Pancreas (tissue), 10 donors: ENCODE measurements around the gene MACROD2. TPM values are rescaled to one million over a fixed set of nuclear protein-coding genes. Genes with fewer than 3 reads are reported as not detected.

Experiments used
- ATAC-seq, 4 donors: fragments of 200-7000 bp; cut with Tn5 transposase; one replicate each; pipeline versions ENCODE4 v1.8.0 to v1.9.1; 2020; ENCODE audit warnings: mild to moderate bottlenecking in 4 of 4, moderate library complexity in 4 of 4
- DNase-seq, 6 donors: peaks; one replicate each; pipeline ENCODE4 v3.0.0-alpha.2; 2020
- FAIRE-seq: peaks from 2 replicates; lab custom pipeline; 2012; peaks lifted over from hg19 to GRCh38; lab: Jason Lieb, UNC
- H3K27ac ChIP-seq, 4 donors: fragments of 200-600 bp; sonication (generic); 1 replicate in 3 of 4; 2 replicates in 1 of 4; pipeline versions ENCODE4 v1.5.0 to v1.8.0; 2020
- H3K27me3 ChIP-seq, 4 donors: fragments of 200-600 bp; one replicate each; pipeline ENCODE4 v1.8.0; 2021
- H3K36me3 ChIP-seq, 3 donors: fragments of 200-600 bp; sonication (generic) in 1 of 3; one replicate each; pipeline versions ENCODE4 v1.5.0 to v1.8.0; 2020 to 2021
- H3K4me1 ChIP-seq, 3 donors: fragments of 200-600 bp; one replicate each; pipeline ENCODE4 v1.8.0; 2021
- H3K4me3 ChIP-seq, 4 donors: fragments of 200-600 bp; sonication (generic) in 2 of 4; one replicate each; pipeline versions ENCODE4 v1.5.0 to v1.8.0; 2020 to 2021
- H3K9me3 ChIP-seq, 4 donors: fragments of 200-600 bp; one replicate each; pipeline ENCODE4 v1.8.0; 2021
- CTCF ChIP-seq, 4 donors: fragments of 200-600 bp; sonication (generic) in 3 of 4; IDR thresholded peaks; one replicate each; pipeline versions ENCODE4 v1.5.0 to v1.8.0; 2021; ENCODE audit warnings: antibody characterized with exemption in 4 of 4
- WGBS, 2 donors: extraction: QIAGEN DNeasy Blood & Tissue Kit; methylation state at CpG; one replicate each; pipeline ENCODE4 v1.1.7; 2013; 5-methylcytosine and 5-hydroxymethylcytosine counted together
- intact Hi-C, 3 donors: fragments of 100-400 bp; cut with DNase I; formaldehyde crosslinking; loops; one replicate each; pipeline versions ENCODE4 v1.11.1 to v1.14.2; 2022
- polyA plus RNA-seq, 2 donors: library from polyadenylated mRNA; stranded (reverse); fragments of 200-250 nt; gene quantifications; one replicate each; pipeline ENCODE4 v1.2.3, GENCODE V29; 2013
- total RNA-seq, 6 donors: library from RNA; stranded (reverse); fragmentation: NEBNext Ultra II Directional in 4 of 6; extraction: Animal tissue kit (Norgen Biotek cat#: 25700) in 4 of 6; gene quantifications; one replicate each; pipeline versions ENCODE4 v1.2.1 to v1.2.4, GENCODE V29; 2021 to 2023
- donor health status: healthy with polysubstance abuse.
- donor health status: DM: no; HTN: no; CAD: no; lungs with moderate emphysema.
- donor health status: DM: no; HTN: no; CAD: no.
- donor health status: control.
- donor health status: control.
- donor health status: Bipolar disorder and iron deficiency.
- donor health status: DM: yes; HTN: yes; CAD: no.
- donor health status: DM: no; HTN: no; CAD: no.
- donor health status: DM: no; HTN: no; CAD: no.
- donor health status: DM: yes; HTN: yes; CAD: no.

Gene MACROD2
- total and polyA plus RNA-seq, 8 donors = 1.7 to 4.9 (median 2.7) TPM

- Histone ChIP-seq H3K4me1 (no peaks in the 10 kb centered on the region), H3K27me3 (no peaks in the 10 kb centered on the region), H3K27ac (no peak overlapping the region), H3K4me3 (no peak overlapping the region), H3K36me3 (no peaks in the 10 kb centered on the region), H3K9me3 (no peaks in the 10 kb centered on the region)
- ATAC-seq (no peak), FAIRE-seq (no peak), DNase-seq (no peak)
- intact Hi-C loops = no loop called here
- TF ChIP-seq CTCF (IDR thresholded peaks at IDR 0.05) = no peak
- WGBS, 2 donors = 11 to 22% methylated on average over 1 of the region's 1 CpG
These were observed 1680.6 kb downstream of the MACROD2 start for GRCh38 chr20:15675813-15676484.

GRCh38 chr20:15676815-15677214 is 1681.5 kb downstream of the MACROD2 start:
- DNase-seq (no peak), ATAC-seq (no peak), FAIRE-seq (no peak)
- Histone ChIP-seq H3K27me3 (no peaks in the 10 kb centered on the region), H3K9me3 (no peaks in the 10 kb centered on the region), H3K27ac (no peak overlapping the region), H3K4me1 (no peaks in the 10 kb centered on the region), H3K4me3 (no peak overlapping the region), H3K36me3 (no peaks in the 10 kb centered on the region)
- WGBS, 2 donors = 82 to 91% methylated on average over 2 of the region's 2 CpGs
- intact Hi-C loops = no loop called here
- TF ChIP-seq CTCF (IDR thresholded peaks at IDR 0.05) = no peak

GRCh38 chr20:15682690-15683089 is 1687.4 kb downstream of the MACROD2 start:
- no peak for ATAC-seq
- Histone ChIP-seq H3K27me3 (no peaks in the 10 kb centered on the region), H3K36me3 (no peaks in the 10 kb centered on the region), H3K9me3 (no peaks in the 10 kb centered on the region), H3K27ac (no peak overlapping the region), H3K4me3 (no peak overlapping the region), H3K4me1 (no peaks in the 10 kb centered on the region)
- FAIRE-seq = no peak
- TF ChIP-seq CTCF (IDR thresholded peaks at IDR 0.05) = no peak
- no peak for DNase-seq
- 71 to 75% methylated on average over 2 of the region's 2 CpGs for WGBS, 2 donors
- intact Hi-C loops = no loop called here

- Histone ChIP-seq H3K27me3 (no peaks in the 10 kb centered on the region), H3K4me3 (no peak overlapping the region), H3K4me1 (no peaks in the 10 kb centered on the region), H3K27ac (no peak overlapping the region), H3K36me3 (no peaks in the 10 kb centered on the region), H3K9me3 (no peaks in the 10 kb centered on the region)
- DNase-seq = no peak
- WGBS, 2 donors = 96 to 100% methylated on average over 1 of the region's 1 CpG
- no peak for FAIRE-seq
- TF ChIP-seq CTCF (IDR thresholded peaks at IDR 0.05) = no peak
- ATAC-seq = no peak
- intact Hi-C loops = no loop called here
These were observed 1697.3 kb downstream of the MACROD2 start for GRCh38 chr20:15692570-15692969.

- DNase-seq (no peak), ATAC-seq (no peak), FAIRE-seq (no peak)
- intact Hi-C loops = no loop called here
- TF ChIP-seq CTCF (IDR thresholded peaks at IDR 0.05) = no peak
- Histone ChIP-seq H3K27ac (no peak overlapping the region), H3K4me1 (no peaks in the 10 kb centered on the region), H3K4me3 (no peak overlapping the region), H3K9me3 (no peaks in the 10 kb centered on the region), H3K36me3 (no peaks in the 10 kb centered on the region), H3K27me3 (no peaks in the 10 kb centered on the region)
- WGBS, 2 donors = 73 to 83% methylated on average over 15 of the region's 15 CpGs
These were observed 1704.3 kb downstream of the MACROD2 start for GRCh38 chr20:15699431-15700146.
